NCI-H345 (cell line): Measurements from ENCODE around the gene C2orf49.
A peak's percentile ranks its signal among the peaks of the same experiment; 100 is the strongest.

Source experiments
- DNase-seq: peaks from one replicate; lab custom pipeline; 2025; lab: John Stamatoyannopoulos, UW

C2orf49 gene

GRCh38 chr2:105362862-105363591 lies 25.7 kb downstream of the C2orf49 start:
- no peak for DNase-seq

- DNase-seq, result no peak
Observed at GRCh38 chr2:105364436-105365139, 27.2 kb downstream of the C2orf49 start.

GRCh38 chr2:105365206-105365605 lies 27.9 kb downstream of the C2orf49 start:
- no peak for DNase-seq

- DNase-seq, result no peak
Observed at GRCh38 chr2:105368759-105369408, 31.5 kb downstream of the C2orf49 start.

- peak; percentile 79 for DNase-seq
Observed at GRCh38 chr2:105369777-105370690, 32.7 kb downstream of the C2orf49 start.

- no peak for DNase-seq
Observed at GRCh38 chr2:105371156-105371555, 33.8 kb downstream of the C2orf49 start.

- no peak for DNase-seq
Observed at GRCh38 chr2:105371810-105372209, 34.5 kb downstream of the C2orf49 start.

GRCh38 chr2:105373344-105373781 lies 36.0 kb downstream of the C2orf49 start:
- DNase-seq, result no peak

- DNase-seq, result no peak
Observed at GRCh38 chr2:105373895-105374401, 36.6 kb downstream of the C2orf49 start.

- DNase-seq, result no peak
Observed at GRCh38 chr2:105375001-105375561, 37.7 kb downstream of the C2orf49 start.

- DNase-seq, result no peak
Observed at GRCh38 chr2:105376010-105376409, 38.7 kb downstream of the C2orf49 start.

GRCh38 chr2:105376789-105377240 lies 39.5 kb downstream of the C2orf49 start:
- no peak for DNase-seq

- no peak for DNase-seq
Observed at GRCh38 chr2:105377871-105378270, 40.5 kb downstream of the C2orf49 start.

- no peak for DNase-seq
Observed at GRCh38 chr2:105378276-105378840, 41.0 kb downstream of the C2orf49 start.

- DNase-seq, result no peak
Observed at GRCh38 chr2:105378921-105379383, 41.6 kb downstream of the C2orf49 start.

- DNase-seq, result no peak
Observed at GRCh38 chr2:105379741-105380186, 42.4 kb downstream of the C2orf49 start.

- no peak for DNase-seq
Observed at GRCh38 chr2:105380432-105381100, 43.2 kb downstream of the C2orf49 start.

- DNase-seq, result no peak
Observed at GRCh38 chr2:105381101-105381668, 43.8 kb downstream of the C2orf49 start.

- DNase-seq, result no peak
Observed at GRCh38 chr2:105382177-105382576, 44.8 kb downstream of the C2orf49 start.
